A673 (cell line): ENCODE results near the gene LDB2. TPM values are rescaled to one million over a fixed set of nuclear protein-coding genes. Genes with fewer than 3 reads are reported as not detected.

ENCODE experiments used
- BruUV-seq: library from RNA; stranded (reverse); fragments of 400-500 nt; replicated peaks from 2 replicates; lab custom pipeline; 2021; lab: Mats Ljungman, UMichigan
- CTCF ChIA-PET: fragments of 300-600 bp; sonication (Branson Sonifier 250); formaldehyde crosslinking; loops from one replicate; lab custom pipeline; 2022; ENCODE audit warnings: antibody characterized with exemption; lab: Charles Lee
- POLR2A ChIA-PET: fragments of 300-600 bp; sonication (Branson Sonifier 250); formaldehyde crosslinking; loops from one replicate; lab custom pipeline; 2022; ENCODE audit warnings: antibody characterized with exemption; ENCODE audit not compliant: low non-redundant PET; lab: Charles Lee
- DNase-seq: peaks from one replicate; pipeline ENCODE4 v3.0.0-alpha.2; 2015; ENCODE audit warnings: low spot score
- H3K27ac ChIP-seq: fragments of 200-600 bp; sonication (generic); 2 replicates; pipeline ENCODE4 v1.5.1; 2016; ENCODE audit warnings: mixed run types, low read depth, mild to moderate bottlenecking, mixed read lengths, antibody characterized with exemption, low read length; ENCODE audit not compliant: poor library complexity, severe bottlenecking
- H3K27me3 ChIP-seq: fragments of 200-600 bp; sonication (generic); replicated peaks from 2 replicates; pipeline ENCODE4 v1.6.1; 2017; ENCODE audit warnings: mixed run types, low read depth, mild to moderate bottlenecking, mixed read lengths, antibody characterized with exemption, low read length; ENCODE audit not compliant: insufficient read depth, poor library complexity
- H3K36me3 ChIP-seq: fragments of 200-600 bp; sonication (generic); 2 replicates; pipeline ENCODE4 v1.6.1; 2016; ENCODE audit warnings: mixed run types, mild to moderate bottlenecking, mixed read lengths, antibody characterized with exemption, low read length; ENCODE audit not compliant: insufficient read depth, poor library complexity, severe bottlenecking
- H3K4me1 ChIP-seq: fragments of 200-600 bp; sonication (generic); 2 replicates; pipeline ENCODE4 v1.6.1; 2017; ENCODE audit warnings: mixed run types, mild to moderate bottlenecking, mixed read lengths, antibody characterized with exemption, low read length; ENCODE audit not compliant: insufficient read depth, poor library complexity, severe bottlenecking
- H3K4me3 ChIP-seq: fragments of 200-600 bp; sonication (generic); 2 replicates; pipeline ENCODE4 v1.5.1; 2016; ENCODE audit warnings: low read depth, mixed run types, mild to moderate bottlenecking, mixed read lengths, low read length; ENCODE audit not compliant: poor library complexity, severe bottlenecking
- H3K9me3 ChIP-seq: fragments of 200-600 bp; sonication (generic); 2 replicates; pipeline ENCODE4 v1.6.1; 2016; ENCODE audit warnings: mixed run types, low read depth, mild to moderate bottlenecking, mixed read lengths, antibody characterized with exemption, low read length; ENCODE audit not compliant: poor library complexity, severe bottlenecking
- EZH2 ChIP-seq: fragments of 200-600 bp; sonication (generic); IDR thresholded peaks from 2 replicates; pipeline ENCODE4 v1.6.1; 2017; ENCODE audit warnings: borderline replicate concordance, low read depth, mild to moderate bottlenecking, mixed read lengths, antibody characterized with exemption, low read length; ENCODE audit not compliant: poor library complexity, severe bottlenecking
- intact Hi-C: fragments of 100-400 bp; cut with micrococcal nuclease; formaldehyde crosslinking; loops from one replicate; pipeline ENCODE4 v1.10.0; 2022; ENCODE audit not compliant: unreplicated experiment
- total RNA-seq: library from RNA; stranded (reverse); gene quantifications from 2 replicates; pipeline ENCODE4 v1.2.3, GENCODE V29; 2021
- TF ChIP-seq, protein P1 (sequence below): fragments of 300-800, 200-600 bp; sonication (generic); conservative IDR thresholded peaks from 2 replicates; pipeline ENCODE4 v1.5.1; 2017; ENCODE audit warnings: low read depth, mild to moderate bottlenecking, antibody characterized with exemption, low read length, moderate library complexity, mixed read lengths

LDB2 gene
- total RNA-seq, 1 experiment from 2014 or later = 47.4 TPM

GRCh38 chr4:16713696-16714095 is 184.7 kb downstream of the LDB2 start:
- CTCF ChIA-PET = no interaction called here

DNA sequence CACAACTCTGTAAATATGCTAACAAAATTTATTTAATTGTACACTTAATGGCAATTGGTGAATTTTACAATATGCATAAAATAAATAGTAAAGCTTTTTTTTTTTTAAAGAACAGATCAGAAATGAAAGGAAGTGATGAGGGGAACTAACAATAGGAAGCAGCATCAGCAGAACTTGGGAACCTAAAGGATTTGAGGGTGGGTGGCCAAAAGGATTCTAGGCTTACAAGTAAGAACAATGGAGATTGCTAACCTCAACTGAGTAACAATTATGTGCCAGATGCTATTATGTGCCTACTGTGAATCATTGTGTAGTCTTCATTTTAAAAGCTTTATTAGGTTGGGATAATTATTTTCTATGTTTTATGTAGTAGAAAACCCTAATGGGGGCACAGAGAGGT is 185.2 kb downstream of the LDB2 start:
- peaks cover 14% of the 10 kb centered on the region for H3K4me1 ChIP-seq

More at GRCh38 chr4:16713696-16714095, 184.7 kb downstream of the LDB2 start:
- no peak overlapping the region for H3K4me3 ChIP-seq
- POLR2A ChIA-PET = no interaction called here
- H3K36me3 ChIP-seq = no peaks in the 10 kb centered on the region
- H3K27me3 ChIP-seq = no peaks in the 10 kb centered on the region
- H3K4me1 ChIP-seq = peaks cover 14% of the 10 kb centered on the region
- TF ChIP-seq, protein P1, sequence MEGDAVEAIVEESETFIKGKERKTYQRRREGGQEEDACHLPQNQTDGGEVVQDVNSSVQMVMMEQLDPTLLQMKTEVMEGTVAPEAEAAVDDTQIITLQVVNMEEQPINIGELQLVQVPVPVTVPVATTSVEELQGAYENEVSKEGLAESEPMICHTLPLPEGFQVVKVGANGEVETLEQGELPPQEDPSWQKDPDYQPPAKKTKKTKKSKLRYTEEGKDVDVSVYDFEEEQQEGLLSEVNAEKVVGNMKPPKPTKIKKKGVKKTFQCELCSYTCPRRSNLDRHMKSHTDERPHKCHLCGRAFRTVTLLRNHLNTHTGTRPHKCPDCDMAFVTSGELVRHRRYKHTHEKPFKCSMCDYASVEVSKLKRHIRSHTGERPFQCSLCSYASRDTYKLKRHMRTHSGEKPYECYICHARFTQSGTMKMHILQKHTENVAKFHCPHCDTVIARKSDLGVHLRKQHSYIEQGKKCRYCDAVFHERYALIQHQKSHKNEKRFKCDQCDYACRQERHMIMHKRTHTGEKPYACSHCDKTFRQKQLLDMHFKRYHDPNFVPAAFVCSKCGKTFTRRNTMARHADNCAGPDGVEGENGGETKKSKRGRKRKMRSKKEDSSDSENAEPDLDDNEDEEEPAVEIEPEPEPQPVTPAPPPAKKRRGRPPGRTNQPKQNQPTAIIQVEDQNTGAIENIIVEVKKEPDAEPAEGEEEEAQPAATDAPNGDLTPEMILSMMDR = no peak
- TF ChIP-seq EZH2 = no peak
- BruUV-seq = no TSS peak
- no peak overlapping the region for H3K27ac ChIP-seq
- intact Hi-C loops = no loop called here
- no peak for DNase-seq
- H3K9me3 ChIP-seq = no peaks in the 10 kb centered on the region

DNA sequence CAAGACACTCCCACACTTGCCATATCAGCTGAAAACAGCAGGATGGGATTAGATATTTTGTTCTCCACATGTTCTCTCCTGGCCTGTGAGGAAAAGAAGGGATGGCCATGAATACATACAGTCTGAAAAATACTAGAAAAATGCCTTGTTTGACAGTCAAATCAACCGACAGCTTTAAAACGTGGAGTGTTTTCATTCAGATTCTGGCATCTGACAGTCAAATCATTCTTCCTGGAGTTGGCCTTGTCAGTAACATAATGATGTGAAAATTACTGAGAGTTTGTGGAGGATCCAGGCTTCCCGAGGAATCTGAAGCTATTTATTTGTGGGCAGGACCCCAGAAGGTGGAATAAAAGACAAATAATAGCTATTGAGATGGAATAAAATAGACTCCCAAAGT is 188.2 kb downstream of the LDB2 start:
- H3K27ac ChIP-seq = no peak overlapping the region
- no TSS peak for BruUV-seq
- intact Hi-C loops = no loop called here
- no peak for DNase-seq
- no peaks in the 10 kb centered on the region for H3K27me3 ChIP-seq
- no peak overlapping the region for H3K4me3 ChIP-seq
- TF ChIP-seq, protein P1 = no peak
- TF ChIP-seq EZH2 = no peak
- H3K4me1 ChIP-seq = peaks cover 5% of the 10 kb centered on the region
- H3K9me3 ChIP-seq = no peaks in the 10 kb centered on the region
- POLR2A ChIA-PET = no interaction called here
- CTCF ChIA-PET = no interaction called here
- H3K36me3 ChIP-seq = no peaks in the 10 kb centered on the region

More for the DNA sequence above, 185.2 kb downstream of the LDB2 start:
- H3K27me3 ChIP-seq = no peaks in the 10 kb centered on the region
- no peak for DNase-seq
- no peak for TF ChIP-seq EZH2
- TF ChIP-seq, protein P1 = no peak
- H3K27ac ChIP-seq = no peak overlapping the region
- BruUV-seq = no TSS peak
- POLR2A ChIA-PET = no interaction called here
- no peaks in the 10 kb centered on the region for H3K9me3 ChIP-seq
- CTCF ChIA-PET = no interaction called here
- intact Hi-C loops = no loop called here
- no peaks in the 10 kb centered on the region for H3K36me3 ChIP-seq
- H3K4me3 ChIP-seq = no peak overlapping the region
